NB4 (cell line): Measurements from ENCODE around the gene IPP.
A peak's percentile ranks its signal among the peaks of the same experiment; 100 is the strongest.
"Not testable (repeated sequence)": the region's sequence is repeated elsewhere in the genome, so short reads cannot be mapped to it uniquely, and the experiment has no call there.

Experiments used
- DNase-seq: peaks from one replicate; pipeline ENCODE4 v3.0.0; 2010; ENCODE audit warnings: low read depth
- H3K4me3 ChIP-seq: one replicate; pipeline ENCODE4 v1.5.1; 2011; ENCODE audit warnings: mild to moderate bottlenecking, low read depth, low read length, moderate library complexity
- MYC ChIP-seq: IDR thresholded peaks from 2 replicates; pipeline ENCODE4 v1.6.1; 2011; ENCODE audit warnings: low read depth, low read length
- POLR2A ChIP-seq: IDR thresholded peaks from 2 replicates; pipeline ENCODE4 v1.6.1; 2011; ENCODE audit warnings: mild to moderate bottlenecking; ENCODE audit not compliant: insufficient read length; ENCODE audit errors: extremely low read depth
- TF ChIP-seq, protein P1 (sequence below): IDR thresholded peaks from one replicate; pipeline ENCODE4 v1.5.1; 2012; ENCODE audit warnings: low read depth, low read length
- TF ChIP-seq, protein P2 (sequence below): IDR thresholded peaks from 2 replicates; pipeline ENCODE4 v1.6.1; 2011; ENCODE audit warnings: low read depth, low read length

IPP gene

DNA sequence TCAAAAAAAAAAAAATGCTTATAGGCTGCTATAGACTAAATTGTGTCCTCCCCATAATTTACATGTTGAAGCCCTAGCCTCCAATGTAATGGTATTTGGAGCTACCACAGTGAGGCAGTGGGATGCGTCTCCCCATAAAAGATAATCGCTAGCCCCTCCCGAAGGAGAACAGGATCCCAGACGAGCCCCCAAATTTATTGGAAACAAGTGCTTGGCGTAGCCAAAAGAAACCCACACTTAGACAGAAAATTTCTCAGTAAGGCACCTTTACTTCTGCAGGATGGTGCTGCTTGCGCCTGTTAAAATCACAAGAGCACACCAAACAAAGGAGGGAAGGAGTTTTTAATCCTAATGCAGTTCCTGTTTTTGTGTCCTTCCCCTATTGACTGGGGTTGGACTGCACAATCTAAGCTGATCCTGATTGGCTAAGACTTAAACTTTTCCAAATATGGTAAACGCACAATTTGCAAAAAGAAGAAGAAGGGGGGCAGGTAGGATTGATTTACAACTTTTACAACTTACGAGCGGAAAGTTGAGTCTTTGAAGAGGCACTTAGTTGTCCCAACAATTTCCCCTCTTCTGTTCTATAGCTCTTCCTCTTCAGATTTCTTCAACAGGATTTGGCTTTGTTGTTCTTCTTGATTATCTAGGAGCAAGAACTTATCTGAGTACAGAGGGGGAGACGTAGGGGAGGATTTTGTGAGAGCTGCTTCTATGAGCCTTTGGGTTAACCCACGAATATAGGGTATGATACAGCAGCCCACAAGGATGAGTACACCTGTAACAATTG is 3.0 kb upstream of the IPP start:
- TF ChIP-seq, protein P1, sequence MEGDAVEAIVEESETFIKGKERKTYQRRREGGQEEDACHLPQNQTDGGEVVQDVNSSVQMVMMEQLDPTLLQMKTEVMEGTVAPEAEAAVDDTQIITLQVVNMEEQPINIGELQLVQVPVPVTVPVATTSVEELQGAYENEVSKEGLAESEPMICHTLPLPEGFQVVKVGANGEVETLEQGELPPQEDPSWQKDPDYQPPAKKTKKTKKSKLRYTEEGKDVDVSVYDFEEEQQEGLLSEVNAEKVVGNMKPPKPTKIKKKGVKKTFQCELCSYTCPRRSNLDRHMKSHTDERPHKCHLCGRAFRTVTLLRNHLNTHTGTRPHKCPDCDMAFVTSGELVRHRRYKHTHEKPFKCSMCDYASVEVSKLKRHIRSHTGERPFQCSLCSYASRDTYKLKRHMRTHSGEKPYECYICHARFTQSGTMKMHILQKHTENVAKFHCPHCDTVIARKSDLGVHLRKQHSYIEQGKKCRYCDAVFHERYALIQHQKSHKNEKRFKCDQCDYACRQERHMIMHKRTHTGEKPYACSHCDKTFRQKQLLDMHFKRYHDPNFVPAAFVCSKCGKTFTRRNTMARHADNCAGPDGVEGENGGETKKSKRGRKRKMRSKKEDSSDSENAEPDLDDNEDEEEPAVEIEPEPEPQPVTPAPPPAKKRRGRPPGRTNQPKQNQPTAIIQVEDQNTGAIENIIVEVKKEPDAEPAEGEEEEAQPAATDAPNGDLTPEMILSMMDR = no peak
- TF ChIP-seq MYC = no peak
- TF ChIP-seq POLR2A = peak; percentile 52
- TF ChIP-seq, protein P2, sequence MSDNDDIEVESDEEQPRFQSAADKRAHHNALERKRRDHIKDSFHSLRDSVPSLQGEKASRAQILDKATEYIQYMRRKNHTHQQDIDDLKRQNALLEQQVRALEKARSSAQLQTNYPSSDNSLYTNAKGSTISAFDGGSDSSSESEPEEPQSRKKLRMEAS = peak; percentile 17; the same call in 1 of the 2 replicates
- peak; percentile 36 for DNase-seq
- H3K4me3 ChIP-seq = no peak overlapping the region

DNA sequence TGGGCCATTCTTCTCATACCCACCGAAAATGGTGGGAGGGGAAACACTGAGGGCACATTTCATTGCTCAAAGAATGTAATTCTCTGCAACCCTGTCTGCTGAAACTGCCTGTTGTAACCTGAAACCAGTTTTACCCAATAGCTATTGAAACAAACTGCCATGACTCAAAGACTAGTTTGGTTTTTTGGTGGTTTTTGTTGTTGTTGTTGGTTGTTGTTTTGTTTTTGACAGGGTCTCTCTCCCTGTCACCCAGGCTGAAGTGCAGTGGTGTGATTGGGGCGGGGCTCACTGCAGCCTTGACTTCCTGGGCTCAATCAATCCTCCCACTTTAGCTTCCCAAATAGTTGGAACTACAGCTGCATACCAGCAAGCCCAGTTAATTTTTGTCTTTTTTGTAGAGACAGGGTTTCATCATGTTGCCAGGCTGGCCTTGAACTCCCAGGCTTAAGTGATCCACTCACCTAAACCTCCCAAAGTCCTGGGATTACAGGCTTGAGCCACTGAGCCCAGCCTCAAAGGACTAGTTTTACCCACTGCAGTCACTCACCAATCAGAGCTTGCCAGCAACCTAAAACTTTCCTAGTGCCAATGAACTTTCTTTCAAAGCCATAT is 2.1 kb upstream of the IPP start:
- DNase-seq = peak; percentile 11
- H3K4me3 ChIP-seq = no peak overlapping the region
- TF ChIP-seq, protein P1 = no peak
- TF ChIP-seq, protein P2 = 0 out of 2 replicates have a peak, but pooled peaks have one; percentile 7
- TF ChIP-seq POLR2A = no peak
- no peak for TF ChIP-seq MYC

DNA sequence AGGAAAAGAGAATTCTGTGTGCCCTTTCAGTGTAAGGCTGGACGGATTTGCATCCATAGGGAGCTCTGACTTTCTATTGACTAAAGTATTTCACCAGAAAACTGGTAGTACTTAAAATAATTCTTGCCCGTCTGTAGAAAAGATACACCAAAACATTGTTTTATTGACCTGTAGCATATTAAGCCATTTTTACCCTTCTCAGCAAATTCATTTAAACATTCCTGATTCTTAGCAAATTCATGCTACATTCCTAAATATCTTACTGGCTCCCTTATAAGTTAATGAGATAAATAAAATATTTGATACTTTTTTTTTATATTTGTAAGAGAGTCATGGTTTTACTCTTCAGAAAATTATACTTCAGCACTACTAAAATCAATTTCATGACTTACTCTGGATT is 1.6 kb upstream of the IPP start:
- TF ChIP-seq, protein P2 = no peak
- TF ChIP-seq POLR2A = no peak
- TF ChIP-seq MYC = no peak
- TF ChIP-seq, protein P1 = no peak
- H3K4me3 ChIP-seq = no peak overlapping the region

DNA sequence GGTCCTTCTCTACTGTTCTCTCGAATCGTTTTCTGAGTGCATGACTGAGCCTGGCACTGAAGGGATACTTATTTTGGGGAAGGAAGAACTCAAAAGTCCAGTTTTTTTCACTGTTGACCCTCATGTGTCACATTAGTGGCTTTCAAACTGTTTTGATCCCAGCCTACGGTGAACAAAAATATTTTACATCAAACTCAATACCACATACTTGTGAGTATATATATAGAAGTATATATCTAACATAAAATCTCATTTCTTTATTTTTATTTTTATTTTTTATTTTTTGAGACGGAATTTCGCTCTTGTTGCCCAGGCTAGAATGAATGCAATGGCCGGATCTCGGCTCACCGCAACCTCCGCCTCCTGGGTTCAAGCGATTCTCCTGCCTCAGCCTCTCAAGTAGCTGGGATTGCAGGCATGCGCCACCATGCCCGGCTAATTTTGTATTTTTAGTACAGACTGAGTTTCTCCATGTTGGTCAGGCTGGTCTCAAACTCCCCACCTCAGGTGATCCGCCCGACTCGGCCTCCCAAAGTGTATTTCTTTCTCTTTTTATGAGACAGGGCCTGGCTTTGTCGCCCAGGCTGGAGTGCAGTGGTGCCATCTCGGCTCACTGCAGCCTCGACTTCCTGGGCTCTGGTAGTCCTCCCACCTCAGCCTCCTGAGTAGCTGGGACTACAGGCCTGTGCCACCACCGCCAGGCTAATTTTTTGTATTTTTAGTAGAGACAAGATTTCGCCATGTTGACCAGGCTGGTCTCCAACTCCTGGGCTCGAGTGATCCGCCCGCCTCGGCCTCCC is 786 bp upstream of the IPP start:
- H3K4me3 ChIP-seq = peak overlapping the region; percentile 80
- DNase-seq = not testable (repeated sequence)

More for the DNA sequence above, 1.6 kb upstream of the IPP start:
- no peak for DNase-seq

DNA sequence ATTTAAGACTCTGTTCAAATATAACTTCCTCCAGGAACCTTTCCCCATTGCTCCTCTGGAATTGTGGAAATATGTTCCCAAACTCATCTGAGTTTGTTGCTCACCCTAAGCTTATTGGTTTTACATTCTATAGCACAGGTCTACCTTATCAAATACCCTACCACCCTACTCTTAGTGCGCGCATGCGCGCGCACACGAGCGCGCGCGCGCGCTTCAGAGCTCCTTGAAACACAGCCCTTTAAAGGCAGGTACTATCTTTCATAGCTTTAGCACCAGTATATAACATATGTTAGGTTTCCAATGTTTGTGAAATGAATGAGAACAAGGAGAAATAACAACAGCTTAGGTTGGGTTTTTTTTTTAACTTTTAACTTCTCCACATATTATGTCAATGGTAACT is 3.5 kb downstream of the IPP start:
- no peak for DNase-seq
- no peak for TF ChIP-seq POLR2A
- TF ChIP-seq, protein P1 = no peak
- no peak for TF ChIP-seq MYC
- TF ChIP-seq, protein P2 = no peak
- no peak overlapping the region for H3K4me3 ChIP-seq

DNA sequence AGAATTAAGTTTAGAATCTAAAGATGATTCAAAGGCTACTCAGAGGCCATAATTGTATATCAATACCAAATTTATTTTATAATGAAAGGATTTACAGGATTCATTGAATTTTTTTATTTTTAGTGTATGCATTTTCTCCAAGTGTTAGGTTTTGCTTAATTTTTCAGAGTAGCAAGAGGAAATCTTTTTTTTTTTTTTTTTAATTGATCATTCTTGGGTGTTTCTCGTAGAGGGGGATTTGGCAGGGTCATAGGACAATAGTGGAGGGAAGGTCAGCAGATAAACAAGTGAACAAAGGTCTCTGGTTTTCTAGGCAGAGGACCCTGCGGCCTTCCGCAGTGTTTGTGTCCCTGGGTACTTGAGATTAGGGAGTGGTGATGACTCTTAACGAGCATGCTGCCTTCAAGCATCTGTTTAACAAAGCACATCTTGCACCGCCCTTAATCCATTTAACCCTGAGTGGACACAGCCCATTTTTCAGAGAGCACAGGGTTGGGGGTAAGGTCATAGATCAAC is 10.8 kb downstream of the IPP start:
- not testable (repeated sequence) for DNase-seq, H3K4me3 ChIP-seq
